ENCODE measurements around the gene PNMA8B.

The PNMA8B gene

GRCh38 chr19:46451352-46451751 lies 44.3 kb downstream of the PNMA8B start:
- DNase-seq, result no peak

DNA sequence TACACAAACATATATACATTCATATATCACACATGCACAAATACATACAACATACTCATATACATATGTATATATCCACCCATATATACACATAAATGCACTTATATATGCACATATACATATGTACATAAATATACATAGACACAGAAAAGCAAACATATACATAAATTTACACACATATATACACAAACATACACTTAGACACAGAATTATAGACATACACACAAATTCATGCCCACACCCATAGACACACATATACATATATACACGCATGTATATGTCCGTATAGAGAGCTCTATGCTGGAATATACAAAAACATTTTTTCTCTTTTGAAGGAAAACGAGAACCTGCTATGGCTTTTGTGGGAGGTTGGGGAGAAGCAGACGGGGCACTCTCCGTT lies 44.9 kb downstream of the PNMA8B start:
- no peak for DNase-seq

- DNase-seq, result no peak
These were observed 46.4 kb downstream of the PNMA8B start for GRCh38 chr19:46449228-46449627.

GRCh38 chr19:46448601-46449000 lies 47.1 kb downstream of the PNMA8B start:
- DNase-seq, result no peak

DNA sequence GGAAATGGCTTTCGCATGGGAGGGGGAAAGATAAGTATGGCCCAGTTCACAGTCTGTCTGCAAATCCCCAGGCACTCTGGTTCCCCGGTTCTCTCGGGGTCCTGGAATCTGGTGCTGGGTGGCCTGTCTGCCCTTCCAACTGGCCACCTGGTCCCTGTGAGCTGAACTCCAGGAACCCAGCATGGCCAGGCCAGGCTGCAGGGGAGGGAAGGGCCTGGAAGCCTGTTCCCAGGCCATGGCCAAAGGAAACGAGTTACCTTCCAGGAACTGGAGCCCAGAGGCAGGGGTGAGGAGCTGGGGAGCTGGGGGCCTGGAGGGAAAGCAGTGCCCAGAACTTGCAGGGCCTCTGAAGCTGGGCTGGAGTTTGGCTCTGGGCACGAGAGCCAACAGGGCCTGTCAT lies 47.8 kb downstream of the PNMA8B start:
- no peak for DNase-seq

- DNase-seq, result no peak
These were observed 48.7 kb downstream of the PNMA8B start for GRCh38 chr19:46447006-46447405.

DNA sequence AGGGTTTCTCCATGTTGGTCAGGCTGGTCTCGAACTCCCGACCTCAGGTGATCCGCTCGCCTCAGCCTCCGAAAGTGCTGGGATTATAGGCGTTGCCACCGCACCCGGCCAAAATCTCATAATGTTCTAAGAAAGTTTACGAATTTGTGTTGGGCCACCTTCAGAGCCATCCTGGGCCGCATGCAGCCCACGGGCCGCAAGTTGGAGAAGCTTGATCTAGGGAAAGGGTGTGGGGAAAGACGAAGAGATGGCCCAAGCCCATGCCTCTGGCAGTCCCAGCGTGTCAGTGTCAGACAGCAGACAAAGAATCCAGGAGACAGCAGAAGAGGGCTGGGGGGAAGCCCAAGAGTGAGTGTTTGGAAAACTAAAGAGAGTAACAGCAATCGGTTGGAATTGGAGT lies 49.6 kb downstream of the PNMA8B start:
- DNase-seq, result no peak

- no peak for DNase-seq
These were observed 52.7 kb downstream of the PNMA8B start for GRCh38 chr19:46442808-46443450.

DNA sequence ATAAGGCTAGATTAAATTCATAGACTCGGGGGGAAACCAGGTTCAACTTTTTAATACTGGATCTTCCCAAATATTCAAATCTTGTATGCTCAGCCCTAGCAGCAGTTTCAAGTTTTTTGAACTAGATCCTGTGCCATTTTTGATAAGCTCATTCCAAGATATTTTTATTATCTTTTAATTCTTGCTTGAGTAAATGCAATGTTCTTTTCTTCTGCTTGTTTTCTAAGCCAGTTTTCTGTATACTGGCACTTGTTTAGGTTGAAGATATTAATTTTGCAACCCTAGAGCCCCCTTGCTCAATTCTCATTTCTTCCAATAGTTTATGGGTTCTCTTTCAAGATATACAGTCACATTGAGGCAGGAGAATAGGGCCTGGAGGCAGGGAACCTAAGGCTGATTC lies 53.8 kb downstream of the PNMA8B start:
- DNase-seq, result no peak
